Uterus (tissue), 4 donors: ENCODE measurements around the gene NETO2. TPM values are rescaled to one million over a fixed set of nuclear protein-coding genes. Genes with fewer than 3 reads are reported as not detected.

Source experiments
- DNase-seq, 2 donors: peaks; one replicate each; pipeline ENCODE4 v3.0.0-alpha.2; 2019 to 2020
- H3K27ac ChIP-seq, 2 donors: fragments of 200-600 bp; sonication (generic); 1 replicate in 1 of 2; 2 replicates in 1 of 2; pipeline ENCODE4 v1.5.1; 2016 to 2018
- H3K27me3 ChIP-seq, 2 donors: fragments of 200-600 bp; sonication (generic); one replicate each; pipeline ENCODE4 v1.5.1; 2018 to 2019; ENCODE audit warnings: control low read depth in 1 of 2
- H3K36me3 ChIP-seq, 2 donors: fragments of 200-600 bp; sonication (generic); one replicate each; pipeline ENCODE4 v1.5.1; 2019; ENCODE audit warnings: control low read depth in 1 of 2
- H3K4me1 ChIP-seq, 2 donors: fragments of 200-600 bp; sonication (generic); one replicate each; pipeline ENCODE4 v1.5.1; 2018 to 2019; ENCODE audit warnings: control low read depth in 1 of 2
- H3K4me3 ChIP-seq, 2 donors: fragments of 200-600 bp; sonication (generic); 1 replicate in 1 of 2; 2 replicates in 1 of 2; pipeline ENCODE4 v1.5.1; 2018 to 2019; ENCODE audit warnings: mild to moderate bottlenecking in 1 of 2
- H3K9me3 ChIP-seq, 2 donors: fragments of 200-600 bp; sonication (generic); one replicate each; pipeline ENCODE4 v1.5.1; 2019; ENCODE audit warnings: control low read depth in 1 of 2
- CTCF ChIP-seq, 4 experiments: fragments of 200-600 bp in 2 of 4; fragments of 450-650 bp in 2 of 4; sonication (generic) in 2 of 4; IDR thresholded peaks; one replicate each; pipeline ENCODE4 v1.5.1; 2016 to 2019; ENCODE audit warnings: antibody characterized with exemption in 4 of 4, mild to moderate bottlenecking in 2 of 4, moderate library complexity in 1 of 4
- POLR2A ChIP-seq, 2 donors: fragments of 450-650 bp; IDR thresholded peaks; one replicate each; pipeline ENCODE4 v1.6.1; 2016; ENCODE audit warnings: antibody characterized with exemption in 2 of 2, mild to moderate bottlenecking in 1 of 2, moderate library complexity in 1 of 2
- intact Hi-C: fragments of 100-400 bp; cut with DNase I; formaldehyde crosslinking; loops from one replicate; pipeline ENCODE4 v1.15.1; 2023; ENCODE audit warnings: low total_unique reads
- total RNA-seq, 4 donors: library from RNA; depleted of rRNA in 3 of 4; stranded (reverse); fragments of >200 nt in 3 of 4; gene quantifications; one replicate each; pipeline versions ENCODE4 v1.1.0 to v1.2.4, GENCODE V29; 2014 to 2023
- donor health status: DM: yes; HTN: yes; CAD: no.

NETO2 gene
- total RNA-seq, 4 donors from 2014 or later, result 0.55 to 14.3 (median 5.0) TPM

DNA sequence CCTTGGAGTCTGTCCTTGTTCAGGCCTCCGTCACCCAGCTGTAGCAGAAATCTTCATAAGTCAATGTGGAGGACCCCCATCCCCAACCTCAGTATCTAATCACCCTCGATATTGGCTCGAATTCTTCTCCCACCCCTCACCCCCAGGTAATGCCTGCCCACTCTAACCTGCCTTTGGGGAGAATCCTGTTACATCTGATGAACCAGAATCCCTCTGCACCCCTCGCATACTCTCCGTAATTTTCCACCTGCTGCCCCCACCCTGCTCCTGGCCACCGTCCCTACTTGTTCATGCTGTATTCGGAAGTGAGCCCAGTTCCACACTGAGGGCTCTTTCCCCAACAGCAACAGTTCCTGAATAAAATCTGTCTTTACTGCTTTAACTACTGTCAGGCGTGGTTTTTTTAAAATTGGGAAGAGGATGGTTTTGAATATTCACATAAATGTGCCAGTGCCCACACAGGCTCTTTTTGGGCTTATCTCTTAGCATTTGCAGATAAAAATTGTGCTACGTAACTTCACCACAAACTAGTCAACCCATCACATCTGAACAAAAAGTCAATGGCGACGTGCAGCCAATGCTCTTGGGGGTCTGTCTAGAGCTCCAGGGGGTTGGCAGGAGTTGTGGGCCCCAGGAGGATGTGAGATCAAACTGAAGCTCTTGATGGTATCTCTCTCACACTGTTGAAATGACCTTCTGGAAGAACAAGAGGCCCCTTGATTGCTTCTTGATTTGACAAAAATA lies 73.7 kb downstream of the NETO2 start:
- H3K4me1 ChIP-seq, result no peaks in the 10 kb centered on the region
- no peaks in the 10 kb centered on the region for H3K36me3 ChIP-seq
- H3K27me3 ChIP-seq, result no peaks in the 10 kb centered on the region
- no peak for DNase-seq
- H3K9me3 ChIP-seq, result no peaks in the 10 kb centered on the region
- TF ChIP-seq CTCF (IDR thresholded peaks at IDR 0.05), result no peak
- TF ChIP-seq POLR2A (IDR thresholded peaks at IDR 0.05), result no peak
- intact Hi-C loops, result no loop called here
- H3K27ac ChIP-seq, result no peak overlapping the region
- H3K4me3 ChIP-seq, result no peak overlapping the region

DNA sequence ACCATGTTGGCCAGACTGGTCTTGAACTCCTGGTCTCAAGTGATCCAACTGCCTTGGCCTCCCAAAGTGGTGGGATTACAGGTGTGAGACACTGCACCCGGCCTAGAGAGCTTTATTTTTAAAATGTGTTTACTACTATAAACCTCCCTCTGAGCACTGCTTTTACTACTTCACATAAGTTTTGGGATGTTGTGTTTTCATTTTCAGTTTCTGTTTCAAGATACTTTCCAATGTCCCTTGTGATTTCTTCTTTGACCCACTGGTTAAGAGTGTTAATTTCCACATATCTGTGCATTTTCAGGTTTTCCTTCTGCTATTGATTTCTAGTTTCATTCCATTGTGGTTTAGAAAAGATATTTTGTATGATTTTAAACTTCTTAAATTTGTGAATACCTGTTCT lies 74.4 kb downstream of the NETO2 start:
- Histone ChIP-seq H3K4me3 (no peak overlapping the region), H3K27me3 (no peaks in the 10 kb centered on the region), H3K36me3 (no peaks in the 10 kb centered on the region), H3K9me3 (no peaks in the 10 kb centered on the region), H3K27ac (no peak overlapping the region), H3K4me1 (no peaks in the 10 kb centered on the region)
- no peak for DNase-seq
- intact Hi-C loops, result no loop called here
- no peak for TF ChIP-seq POLR2A (IDR thresholded peaks at IDR 0.05)
- TF ChIP-seq CTCF (IDR thresholded peaks at IDR 0.05), result no peak

GRCh38 chr16:47067203-47067602 lies 76.5 kb downstream of the NETO2 start:
- no peaks in the 10 kb centered on the region for H3K9me3 ChIP-seq
- no peaks in the 10 kb centered on the region for H3K36me3 ChIP-seq
- no peaks in the 10 kb centered on the region for H3K4me1 ChIP-seq
- H3K27me3 ChIP-seq, result no peaks in the 10 kb centered on the region
- DNase-seq, result no peak
- no peak overlapping the region for H3K4me3 ChIP-seq
- no peak for TF ChIP-seq CTCF (IDR thresholded peaks at IDR 0.05)
- intact Hi-C loops, result no loop called here
- no peak overlapping the region for H3K27ac ChIP-seq

- Histone ChIP-seq H3K36me3 (no peaks in the 10 kb centered on the region), H3K4me1 (no peaks in the 10 kb centered on the region), H3K4me3 (no peak overlapping the region), H3K9me3 (no peaks in the 10 kb centered on the region), H3K27me3 (no peaks in the 10 kb centered on the region), H3K27ac (no peak overlapping the region)
- TF ChIP-seq CTCF (IDR thresholded peaks at IDR 0.05) (no peak), POLR2A (IDR thresholded peaks at IDR 0.05) (no peak)
- intact Hi-C loops, result no loop called here
- no peak for DNase-seq
Measured at GRCh38 chr16:47065766-47066688, 77.7 kb downstream of the NETO2 start.

DNA sequence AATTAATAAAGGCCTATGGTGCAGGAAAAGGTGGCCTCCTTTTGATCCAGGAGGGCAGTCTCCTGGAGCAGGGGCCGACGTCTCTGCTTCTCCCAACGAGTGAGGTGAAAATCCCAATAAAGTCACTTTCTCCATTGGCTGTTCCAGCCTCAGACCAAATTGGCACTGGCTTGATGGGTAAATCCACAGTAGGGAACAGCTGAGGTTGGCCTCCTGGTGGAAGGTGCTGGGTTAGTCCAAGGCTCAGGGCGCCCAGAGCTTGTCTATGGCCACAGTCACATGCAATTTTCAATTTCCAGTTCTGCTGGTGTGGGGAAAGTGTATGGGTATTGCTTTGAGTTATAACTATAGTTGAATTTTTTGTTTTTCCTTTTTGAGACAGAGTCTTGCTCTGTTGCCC lies 79.0 kb downstream of the NETO2 start:
- TF ChIP-seq CTCF (IDR thresholded peaks at IDR 0.05) (no peak), POLR2A (IDR thresholded peaks at IDR 0.05) (no peak)
- no peaks in the 10 kb centered on the region for H3K36me3 ChIP-seq
- no peaks in the 10 kb centered on the region for H3K27me3 ChIP-seq
- intact Hi-C loops, result no loop called here
- H3K9me3 ChIP-seq, result no peaks in the 10 kb centered on the region
- no peak overlapping the region for H3K4me3 ChIP-seq
- H3K27ac ChIP-seq, result no peak overlapping the region
- no peaks in the 10 kb centered on the region for H3K4me1 ChIP-seq
- DNase-seq, result no peak
